WTC11 (cell line): ENCODE measurements around the gene TUT4. TPM values are rescaled to one million over a fixed set of nuclear protein-coding genes. Genes with fewer than 3 reads are reported as not detected.

Experiments used
- ATAC-seq: fragments of 200-7000 bp; cut with Tn5 transposase; 2 replicates; pipeline ENCODE4 v1.10.0; 2021; ENCODE audit warnings: mild to moderate bottlenecking, moderate library complexity
- CTCF ChIA-PET: fragments of 300-600 bp; sonication (Branson Sonifier 250); formaldehyde crosslinking; loops from one replicate; lab custom pipeline; 2021; ENCODE audit warnings: antibody characterized with exemption; lab: Charles Lee
- POLR2A ChIA-PET: fragments of 350-600 bp; sonication (Branson Sonifier 250); formaldehyde crosslinking; loops from one replicate; lab custom pipeline; 2021; ENCODE audit warnings: antibody characterized with exemption; lab: Charles Lee
- DNase-seq: peaks from one replicate; pipeline ENCODE4 v3.0.0; 2021; ENCODE audit warnings: low spot score
- H3K27ac Mint-ChIP-seq: 2 replicates; pipeline ENCODE4 v1.8.0; 2021; ENCODE audit warnings: mixed read lengths
- H3K27me3 Mint-ChIP-seq: 2 replicates; pipeline ENCODE4 v1.8.0; 2021; ENCODE audit warnings: low read depth, mild to moderate bottlenecking, moderate library complexity, mixed read lengths
- H3K36me3 Mint-ChIP-seq: 2 replicates; pipeline ENCODE4 v1.8.0; 2021; ENCODE audit warnings: mixed read lengths
- H3K4me1 Mint-ChIP-seq: 2 replicates; pipeline ENCODE4 v1.8.0; 2022; ENCODE audit warnings: mixed read lengths
- H3K4me3 Mint-ChIP-seq: 2 replicates; pipeline ENCODE4 v1.8.0; 2021; ENCODE audit warnings: mild to moderate bottlenecking, moderate library complexity, mixed read lengths
- H3K9me3 Mint-ChIP-seq: 2 replicates; pipeline ENCODE4 v1.8.0; 2021; ENCODE audit warnings: mixed read lengths
- AR ChIP-seq: fragments of 250-450 bp; sonication (Bioruptor Pico); IDR thresholded peaks from 2 replicates; pipeline ENCODE4 v1.9.0; 2021; ENCODE audit warnings: mild to moderate bottlenecking
- ATF1 ChIP-seq: sonication (generic); formaldehyde crosslinking; IDR thresholded peaks from 2 replicates; pipeline ENCODE4 v1.8.1; 2023; ENCODE audit warnings: mild to moderate bottlenecking, moderate library complexity, missing genetic modification reagents
- EMX1 ChIP-seq: fragments of 250-450 bp; sonication (Bioruptor Pico); IDR thresholded peaks from 2 replicates; pipeline ENCODE4 v1.8.0; 2021; ENCODE audit warnings: mild to moderate bottlenecking
- FOXJ3 ChIP-seq: sonication (generic); formaldehyde crosslinking; IDR thresholded peaks from 2 replicates; pipeline ENCODE4 v1.9.0; 2021; ENCODE audit warnings: missing genetic modification reagents, mild to moderate bottlenecking, borderline replicate concordance
- FOXP1 ChIP-seq: sonication (generic); formaldehyde crosslinking; IDR thresholded peaks from 2 replicates; pipeline ENCODE4 v1.8.0; 2022; ENCODE audit warnings: missing genetic modification reagents, mild to moderate bottlenecking, moderate library complexity, borderline replicate concordance
- IRF1 ChIP-seq: sonication (generic); formaldehyde crosslinking; IDR thresholded peaks from 2 replicates; pipeline ENCODE4 v1.8.0; 2023; ENCODE audit warnings: missing genetic modification reagents
- NFYB ChIP-seq: sonication (generic); formaldehyde crosslinking; conservative IDR thresholded peaks from 2 replicates; pipeline ENCODE4 v1.8.0; 2022; ENCODE audit warnings: low read depth, missing genetic modification reagents
- NR2C2 ChIP-seq: sonication (generic); formaldehyde crosslinking; IDR thresholded peaks from 2 replicates; pipeline ENCODE4 v1.8.0; 2022; ENCODE audit warnings: mild to moderate bottlenecking, missing genetic modification reagents
- NR3C1 ChIP-seq: sonication (generic); formaldehyde crosslinking; conservative IDR thresholded peaks from 2 replicates; pipeline ENCODE4 v1.8.1; 2023; ENCODE audit warnings: low read depth, mild to moderate bottlenecking, missing genetic modification reagents
- SMAD3 ChIP-seq: sonication (generic); formaldehyde crosslinking; IDR thresholded peaks from 2 replicates; pipeline ENCODE4 v1.8.0; 2022; ENCODE audit warnings: missing genetic modification reagents, mild to moderate bottlenecking, borderline replicate concordance
- TCF7 ChIP-seq: sonication (generic); formaldehyde crosslinking; IDR thresholded peaks from 2 replicates; pipeline ENCODE4 v1.8.0; 2022; ENCODE audit warnings: mild to moderate bottlenecking, low read depth, missing genetic modification reagents, moderate library complexity
- ZBTB43 ChIP-seq: sonication (generic); formaldehyde crosslinking; IDR thresholded peaks from 2 replicates; pipeline ENCODE4 v1.8.1; 2023; ENCODE audit warnings: mild to moderate bottlenecking, missing genetic modification reagents
- ZMAT4 ChIP-seq: fragments of 250-450 bp; sonication (Bioruptor Pico); IDR thresholded peaks from 2 replicates; pipeline ENCODE4 v1.9.0; 2021; ENCODE audit warnings: mild to moderate bottlenecking
- ZNF281 ChIP-seq: sonication (generic); formaldehyde crosslinking; IDR thresholded peaks from 2 replicates; pipeline ENCODE4 v1.8.0; 2023; ENCODE audit warnings: mild to moderate bottlenecking, missing genetic modification reagents
- total RNA-seq: library from RNA; stranded (reverse); gene quantifications from 3 replicates; pipeline ENCODE4 v1.2.3, GENCODE V29; 2021
- TF ChIP-seq, protein P1 (sequence below): sonication (generic); formaldehyde crosslinking; IDR thresholded peaks from 2 replicates; pipeline ENCODE4 v1.8.1; 2023; ENCODE audit warnings: mild to moderate bottlenecking, missing genetic modification reagents, moderate library complexity
- TF ChIP-seq, protein P2 (sequence below): sonication (generic); formaldehyde crosslinking; IDR thresholded peaks from 2 replicates; pipeline ENCODE4 v1.8.0; 2023; ENCODE audit warnings: missing genetic modification reagents, mild to moderate bottlenecking, borderline replicate concordance
- TF ChIP-seq, protein P3 (sequence below): sonication (generic); formaldehyde crosslinking; IDR thresholded peaks from 2 replicates; pipeline ENCODE4 v1.8.1; 2023; ENCODE audit warnings: mild to moderate bottlenecking, missing genetic modification reagents

TUT4 gene
- total RNA-seq, 1 experiment from 2014 or later: 63.3 TPM

DNA sequence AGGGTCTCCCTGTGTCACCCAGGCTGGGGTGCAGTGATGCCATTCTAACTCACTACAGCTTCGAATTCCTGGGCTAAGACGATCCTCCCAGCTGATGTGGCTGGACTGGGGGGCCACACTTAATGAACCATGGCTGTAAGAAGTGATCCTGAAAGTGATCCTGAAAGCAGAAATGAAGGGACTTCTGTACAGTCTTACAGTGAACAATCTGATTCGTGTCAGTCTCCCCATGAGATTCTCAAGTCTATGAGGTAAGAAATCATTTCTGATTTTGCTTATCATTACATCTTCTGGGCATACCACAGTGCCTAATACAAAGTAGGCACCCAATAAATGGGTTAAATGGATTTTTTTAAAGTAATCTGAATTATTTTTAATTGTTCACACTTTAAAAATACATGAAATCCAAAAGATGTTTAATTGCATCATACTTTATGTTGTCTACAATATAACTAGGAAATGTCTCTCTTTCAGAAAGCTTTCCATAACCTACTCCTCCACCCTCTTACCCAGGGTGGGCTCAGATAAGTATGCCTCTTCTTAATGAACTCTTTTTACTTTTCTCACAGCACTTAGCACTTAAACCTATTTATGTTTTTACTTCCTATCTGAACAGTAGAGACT, 21.5 kb downstream of the TUT4 start (continued):
- no peak for TF ChIP-seq ATF1 (CRISPR knock-in tag)

DNA sequence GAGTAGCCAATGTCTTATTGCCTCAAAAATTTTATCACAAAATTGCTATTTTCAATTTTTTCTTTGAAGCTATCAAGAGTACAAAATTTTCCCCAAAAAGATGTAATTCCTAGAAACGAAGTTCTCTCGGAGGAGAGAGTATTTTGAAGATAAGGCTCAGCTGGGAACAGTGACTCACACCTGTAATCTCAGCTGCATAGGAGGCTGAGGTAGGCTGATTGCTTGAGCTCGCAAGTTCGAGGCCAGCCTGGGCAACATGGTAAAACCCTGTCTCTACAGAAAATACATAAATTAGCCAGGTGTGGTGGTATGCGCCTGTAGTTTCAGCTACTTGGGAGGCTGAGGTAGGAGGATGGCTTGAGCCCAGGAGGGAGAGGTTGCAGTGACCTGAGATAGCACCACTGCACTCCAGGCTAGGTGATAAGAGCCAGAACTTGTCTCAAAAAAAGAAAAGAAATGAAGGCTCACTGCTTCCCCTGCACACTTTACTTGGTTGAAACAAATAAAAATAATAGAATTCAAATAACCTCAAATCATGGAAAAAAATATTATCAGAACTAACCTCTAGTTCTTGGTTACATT, 22.2 kb downstream of the TUT4 start:
- Mint-ChIP-seq H3K27ac (peak overlapping the region; percentile 20; the same call in 1 of the 2 replicates), H3K4me3 (no peak overlapping the region), H3K36me3 (peaks cover 15% of the 10 kb centered on the region), H3K27me3 (no peaks in the 10 kb centered on the region), H3K9me3 (peaks cover 9% of the 10 kb centered on the region), H3K4me1 (peaks cover 9% of the 10 kb centered on the region)
- TF ChIP-seq ZNF281 (CRISPR knock-in tag) (no peak), NFYB (CRISPR knock-in tag) (no peak), NR2C2 (CRISPR knock-in tag) (no peak), FOXP1 (no peak), EMX1 (CRISPR knock-in tag) (no peak), ZMAT4 (CRISPR knock-in tag) (no peak), TCF7 (no peak), FOXJ3 (CRISPR knock-in tag) (no peak)
- TF ChIP-seq, protein P1, sequence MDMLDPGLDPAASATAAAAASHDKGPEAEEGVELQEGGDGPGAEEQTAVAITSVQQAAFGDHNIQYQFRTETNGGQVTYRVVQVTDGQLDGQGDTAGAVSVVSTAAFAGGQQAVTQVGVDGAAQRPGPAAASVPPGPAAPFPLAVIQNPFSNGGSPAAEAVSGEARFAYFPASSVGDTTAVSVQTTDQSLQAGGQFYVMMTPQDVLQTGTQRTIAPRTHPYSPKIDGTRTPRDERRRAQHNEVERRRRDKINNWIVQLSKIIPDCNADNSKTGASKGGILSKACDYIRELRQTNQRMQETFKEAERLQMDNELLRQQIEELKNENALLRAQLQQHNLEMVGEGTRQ (CRISPR knock-in tag): no peak
- TF ChIP-seq, protein P2, sequence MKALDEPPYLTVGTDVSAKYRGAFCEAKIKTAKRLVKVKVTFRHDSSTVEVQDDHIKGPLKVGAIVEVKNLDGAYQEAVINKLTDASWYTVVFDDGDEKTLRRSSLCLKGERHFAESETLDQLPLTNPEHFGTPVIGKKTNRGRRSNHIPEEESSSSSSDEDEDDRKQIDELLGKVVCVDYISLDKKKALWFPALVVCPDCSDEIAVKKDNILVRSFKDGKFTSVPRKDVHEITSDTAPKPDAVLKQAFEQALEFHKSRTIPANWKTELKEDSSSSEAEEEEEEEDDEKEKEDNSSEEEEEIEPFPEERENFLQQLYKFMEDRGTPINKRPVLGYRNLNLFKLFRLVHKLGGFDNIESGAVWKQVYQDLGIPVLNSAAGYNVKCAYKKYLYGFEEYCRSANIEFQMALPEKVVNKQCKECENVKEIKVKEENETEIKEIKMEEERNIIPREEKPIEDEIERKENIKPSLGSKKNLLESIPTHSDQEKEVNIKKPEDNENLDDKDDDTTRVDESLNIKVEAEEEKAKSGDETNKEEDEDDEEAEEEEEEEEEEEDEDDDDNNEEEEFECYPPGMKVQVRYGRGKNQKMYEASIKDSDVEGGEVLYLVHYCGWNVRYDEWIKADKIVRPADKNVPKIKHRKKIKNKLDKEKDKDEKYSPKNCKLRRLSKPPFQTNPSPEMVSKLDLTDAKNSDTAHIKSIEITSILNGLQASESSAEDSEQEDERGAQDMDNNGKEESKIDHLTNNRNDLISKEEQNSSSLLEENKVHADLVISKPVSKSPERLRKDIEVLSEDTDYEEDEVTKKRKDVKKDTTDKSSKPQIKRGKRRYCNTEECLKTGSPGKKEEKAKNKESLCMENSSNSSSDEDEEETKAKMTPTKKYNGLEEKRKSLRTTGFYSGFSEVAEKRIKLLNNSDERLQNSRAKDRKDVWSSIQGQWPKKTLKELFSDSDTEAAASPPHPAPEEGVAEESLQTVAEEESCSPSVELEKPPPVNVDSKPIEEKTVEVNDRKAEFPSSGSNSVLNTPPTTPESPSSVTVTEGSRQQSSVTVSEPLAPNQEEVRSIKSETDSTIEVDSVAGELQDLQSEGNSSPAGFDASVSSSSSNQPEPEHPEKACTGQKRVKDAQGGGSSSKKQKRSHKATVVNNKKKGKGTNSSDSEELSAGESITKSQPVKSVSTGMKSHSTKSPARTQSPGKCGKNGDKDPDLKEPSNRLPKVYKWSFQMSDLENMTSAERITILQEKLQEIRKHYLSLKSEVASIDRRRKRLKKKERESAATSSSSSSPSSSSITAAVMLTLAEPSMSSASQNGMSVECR (CRISPR knock-in tag): no peak
- ChIA-PET CTCF (no interaction called here), POLR2A (no interaction called here)
- DNase-seq (no peak), ATAC-seq (no peak)

- ATAC-seq (no peak), DNase-seq (no peak)
- H3K27me3 Mint-ChIP-seq: no peaks in the 10 kb centered on the region
- H3K4me3 Mint-ChIP-seq: no peak overlapping the region
- H3K9me3 Mint-ChIP-seq: no peaks in the 10 kb centered on the region
- POLR2A ChIA-PET: no interaction called here
- H3K4me1 Mint-ChIP-seq: peaks cover 3% of the 10 kb centered on the region
- H3K27ac Mint-ChIP-seq: no peak overlapping the region
- peaks cover 20% of the 10 kb centered on the region for H3K36me3 Mint-ChIP-seq
- CTCF ChIA-PET: no interaction called here
- TF ChIP-seq ZBTB43 (CRISPR knock-in tag) (no peak), IRF1 (CRISPR knock-in tag) (no peak), AR (CRISPR knock-in tag) (no peak), SMAD3 (CRISPR knock-in tag) (no peak), NR3C1 (no peak)
- TF ChIP-seq, protein P3, sequence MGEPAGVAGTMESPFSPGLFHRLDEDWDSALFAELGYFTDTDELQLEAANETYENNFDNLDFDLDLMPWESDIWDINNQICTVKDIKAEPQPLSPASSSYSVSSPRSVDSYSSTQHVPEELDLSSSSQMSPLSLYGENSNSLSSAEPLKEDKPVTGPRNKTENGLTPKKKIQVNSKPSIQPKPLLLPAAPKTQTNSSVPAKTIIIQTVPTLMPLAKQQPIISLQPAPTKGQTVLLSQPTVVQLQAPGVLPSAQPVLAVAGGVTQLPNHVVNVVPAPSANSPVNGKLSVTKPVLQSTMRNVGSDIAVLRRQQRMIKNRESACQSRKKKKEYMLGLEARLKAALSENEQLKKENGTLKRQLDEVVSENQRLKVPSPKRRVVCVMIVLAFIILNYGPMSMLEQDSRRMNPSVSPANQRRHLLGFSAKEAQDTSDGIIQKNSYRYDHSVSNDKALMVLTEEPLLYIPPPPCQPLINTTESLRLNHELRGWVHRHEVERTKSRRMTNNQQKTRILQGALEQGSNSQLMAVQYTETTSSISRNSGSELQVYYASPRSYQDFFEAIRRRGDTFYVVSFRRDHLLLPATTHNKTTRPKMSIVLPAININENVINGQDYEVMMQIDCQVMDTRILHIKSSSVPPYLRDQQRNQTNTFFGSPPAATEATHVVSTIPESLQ (CRISPR knock-in tag): no peak
Measured at GRCh38 chr1:52523376-52523775, 29.5 kb downstream of the TUT4 start.
